A673 (cell line): ENCODE results near the gene KCNIP4. TPM values are rescaled to one million over a fixed set of nuclear protein-coding genes. Genes with fewer than 3 reads are reported as not detected.

Experiments used
- BruUV-seq: library from RNA; stranded (reverse); fragments of 400-500 nt; replicated peaks from 2 replicates; lab custom pipeline; 2021; lab: Mats Ljungman, UMichigan
- CTCF ChIA-PET: fragments of 300-600 bp; sonication (Branson Sonifier 250); formaldehyde crosslinking; loops from one replicate; lab custom pipeline; 2022; ENCODE audit warnings: antibody characterized with exemption; lab: Charles Lee
- POLR2A ChIA-PET: fragments of 300-600 bp; sonication (Branson Sonifier 250); formaldehyde crosslinking; loops from one replicate; lab custom pipeline; 2022; ENCODE audit warnings: antibody characterized with exemption; ENCODE audit not compliant: low non-redundant PET; lab: Charles Lee
- DNase-seq: peaks from one replicate; pipeline ENCODE4 v3.0.0-alpha.2; 2015; ENCODE audit warnings: low spot score
- H3K27ac ChIP-seq: fragments of 200-600 bp; sonication (generic); 2 replicates; pipeline ENCODE4 v1.5.1; 2016; ENCODE audit warnings: mixed run types, low read depth, mild to moderate bottlenecking, mixed read lengths, antibody characterized with exemption, low read length; ENCODE audit not compliant: poor library complexity, severe bottlenecking
- H3K27me3 ChIP-seq: fragments of 200-600 bp; sonication (generic); replicated peaks from 2 replicates; pipeline ENCODE4 v1.6.1; 2017; ENCODE audit warnings: mixed run types, low read depth, mild to moderate bottlenecking, mixed read lengths, antibody characterized with exemption, low read length; ENCODE audit not compliant: insufficient read depth, poor library complexity
- H3K36me3 ChIP-seq: fragments of 200-600 bp; sonication (generic); 2 replicates; pipeline ENCODE4 v1.6.1; 2016; ENCODE audit warnings: mixed run types, mild to moderate bottlenecking, mixed read lengths, antibody characterized with exemption, low read length; ENCODE audit not compliant: insufficient read depth, poor library complexity, severe bottlenecking
- H3K4me1 ChIP-seq: fragments of 200-600 bp; sonication (generic); 2 replicates; pipeline ENCODE4 v1.6.1; 2017; ENCODE audit warnings: mixed run types, mild to moderate bottlenecking, mixed read lengths, antibody characterized with exemption, low read length; ENCODE audit not compliant: insufficient read depth, poor library complexity, severe bottlenecking
- H3K4me3 ChIP-seq: fragments of 200-600 bp; sonication (generic); 2 replicates; pipeline ENCODE4 v1.5.1; 2016; ENCODE audit warnings: low read depth, mixed run types, mild to moderate bottlenecking, mixed read lengths, low read length; ENCODE audit not compliant: poor library complexity, severe bottlenecking
- H3K9me3 ChIP-seq: fragments of 200-600 bp; sonication (generic); 2 replicates; pipeline ENCODE4 v1.6.1; 2016; ENCODE audit warnings: mixed run types, low read depth, mild to moderate bottlenecking, mixed read lengths, antibody characterized with exemption, low read length; ENCODE audit not compliant: poor library complexity, severe bottlenecking
- EZH2 ChIP-seq: fragments of 200-600 bp; sonication (generic); IDR thresholded peaks from 2 replicates; pipeline ENCODE4 v1.6.1; 2017; ENCODE audit warnings: borderline replicate concordance, low read depth, mild to moderate bottlenecking, mixed read lengths, antibody characterized with exemption, low read length; ENCODE audit not compliant: poor library complexity, severe bottlenecking
- intact Hi-C: fragments of 100-400 bp; cut with micrococcal nuclease; formaldehyde crosslinking; loops from one replicate; pipeline ENCODE4 v1.10.0; 2022; ENCODE audit not compliant: unreplicated experiment
- total RNA-seq: library from RNA; stranded (reverse); gene quantifications from 2 replicates; pipeline ENCODE4 v1.2.3, GENCODE V29; 2021
- TF ChIP-seq, protein P1 (sequence below): fragments of 300-800, 200-600 bp; sonication (generic); conservative IDR thresholded peaks from 2 replicates; pipeline ENCODE4 v1.5.1; 2017; ENCODE audit warnings: low read depth, mild to moderate bottlenecking, antibody characterized with exemption, low read length, moderate library complexity, mixed read lengths

The KCNIP4 gene
- total RNA-seq, 1 experiment from 2014 or later: not detected

DNA sequence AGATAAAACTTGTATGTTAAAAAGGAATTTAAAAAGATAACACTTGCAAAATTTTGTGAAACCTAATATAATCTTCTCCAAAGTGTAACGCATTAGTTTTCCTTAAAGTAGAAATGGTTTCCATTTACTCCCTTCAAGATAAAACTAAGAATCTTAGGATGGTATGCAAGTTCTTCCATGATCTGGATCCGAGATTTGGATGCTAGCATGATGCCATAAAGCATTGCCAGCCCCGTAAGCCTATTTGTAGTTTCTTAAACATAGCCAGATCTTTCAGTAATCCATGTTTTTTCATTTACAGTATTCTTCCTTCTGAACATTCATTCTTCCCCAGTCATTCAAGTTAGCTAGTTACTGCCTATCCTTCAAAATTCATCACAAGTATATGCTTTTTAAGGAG is 572.4 kb downstream of the KCNIP4 start:
- no peak for TF ChIP-seq EZH2
- TF ChIP-seq, protein P1, sequence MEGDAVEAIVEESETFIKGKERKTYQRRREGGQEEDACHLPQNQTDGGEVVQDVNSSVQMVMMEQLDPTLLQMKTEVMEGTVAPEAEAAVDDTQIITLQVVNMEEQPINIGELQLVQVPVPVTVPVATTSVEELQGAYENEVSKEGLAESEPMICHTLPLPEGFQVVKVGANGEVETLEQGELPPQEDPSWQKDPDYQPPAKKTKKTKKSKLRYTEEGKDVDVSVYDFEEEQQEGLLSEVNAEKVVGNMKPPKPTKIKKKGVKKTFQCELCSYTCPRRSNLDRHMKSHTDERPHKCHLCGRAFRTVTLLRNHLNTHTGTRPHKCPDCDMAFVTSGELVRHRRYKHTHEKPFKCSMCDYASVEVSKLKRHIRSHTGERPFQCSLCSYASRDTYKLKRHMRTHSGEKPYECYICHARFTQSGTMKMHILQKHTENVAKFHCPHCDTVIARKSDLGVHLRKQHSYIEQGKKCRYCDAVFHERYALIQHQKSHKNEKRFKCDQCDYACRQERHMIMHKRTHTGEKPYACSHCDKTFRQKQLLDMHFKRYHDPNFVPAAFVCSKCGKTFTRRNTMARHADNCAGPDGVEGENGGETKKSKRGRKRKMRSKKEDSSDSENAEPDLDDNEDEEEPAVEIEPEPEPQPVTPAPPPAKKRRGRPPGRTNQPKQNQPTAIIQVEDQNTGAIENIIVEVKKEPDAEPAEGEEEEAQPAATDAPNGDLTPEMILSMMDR: no peak
- POLR2A ChIA-PET: no interaction called here
- intact Hi-C loops: no loop called here
- no peaks in the 10 kb centered on the region for H3K27me3 ChIP-seq
- CTCF ChIA-PET: no interaction called here
- H3K4me1 ChIP-seq: no peaks in the 10 kb centered on the region
- no peak overlapping the region for H3K4me3 ChIP-seq
- no peaks in the 10 kb centered on the region for H3K36me3 ChIP-seq
- no peak overlapping the region for H3K27ac ChIP-seq
- no TSS peak for BruUV-seq
- DNase-seq: no peak
- no peaks in the 10 kb centered on the region for H3K9me3 ChIP-seq

GRCh38 chr4:21374641-21375368 is 573.8 kb downstream of the KCNIP4 start:
- Histone ChIP-seq H3K27me3 (no peaks in the 10 kb centered on the region), H3K36me3 (no peaks in the 10 kb centered on the region), H3K9me3 (no peaks in the 10 kb centered on the region), H3K4me3 (no peak overlapping the region), H3K27ac (no peak overlapping the region), H3K4me1 (no peaks in the 10 kb centered on the region)
- intact Hi-C loops: no loop called here
- DNase-seq: no peak
- TF ChIP-seq EZH2: no peak
- TF ChIP-seq, protein P1: no peak
- ChIA-PET CTCF (no interaction called here), POLR2A (no interaction called here)
- BruUV-seq: no TSS peak

DNA sequence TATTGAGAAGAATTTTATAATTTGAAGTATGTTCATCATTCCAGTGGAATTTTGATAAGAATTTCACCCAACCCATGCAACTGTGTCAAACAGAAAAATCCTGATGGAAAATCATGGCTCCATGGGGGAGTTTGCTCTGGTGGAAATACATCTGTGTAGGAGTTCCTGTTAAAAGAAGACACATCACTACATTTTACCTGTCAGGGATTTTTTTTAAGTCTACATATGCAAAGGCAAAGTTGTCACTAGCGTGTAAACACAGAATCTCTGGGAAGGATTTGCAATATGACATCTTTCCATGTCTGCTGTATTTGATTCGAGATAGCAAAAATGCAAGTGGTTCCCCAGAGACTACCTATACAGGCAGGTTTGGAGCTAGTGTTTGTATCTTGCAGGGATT is 581.0 kb downstream of the KCNIP4 start:
- POLR2A ChIA-PET: no interaction called here
- H3K9me3 ChIP-seq: no peaks in the 10 kb centered on the region
- BruUV-seq: no TSS peak
- CTCF ChIA-PET: no interaction called here
- TF ChIP-seq EZH2: no peak
- TF ChIP-seq, protein P1: no peak
- no peaks in the 10 kb centered on the region for H3K36me3 ChIP-seq
- intact Hi-C loops: no loop called here
- H3K4me3 ChIP-seq: no peak overlapping the region
- DNase-seq: no peak
- H3K27me3 ChIP-seq: no peaks in the 10 kb centered on the region
- H3K4me1 ChIP-seq: no peaks in the 10 kb centered on the region
- no peak overlapping the region for H3K27ac ChIP-seq
